H1 (cell line): ENCODE data around the gene SMURF2.

Experiments
- CTCF ChIP-seq, 3 experiments: IDR thresholded peaks; 1 replicate in 2 of 3; 2 replicates in 1 of 3; pipeline versions ENCODE4 v1.5.1 to v1.6.1; 2011; ENCODE audit warnings: low read length in 3 of 3, mild to moderate bottlenecking in 3 of 3, inconsistent platforms in 2 of 3, low read depth in 1 of 3, moderate library complexity in 1 of 3; ENCODE audit not compliant: insufficient read depth in 1 of 3; ENCODE audit errors: control extremely low read depth in 1 of 3
- EP300 ChIP-seq, 2 experiments: IDR thresholded peaks; 1 replicate in 1 of 2; 2 replicates in 1 of 2; pipeline ENCODE4 v1.6.1; 2011 to 2012; ENCODE audit warnings: low read depth in 2 of 2, low read length in 2 of 2, mild to moderate bottlenecking in 2 of 2, borderline replicate concordance in 1 of 2, inconsistent platforms in 1 of 2, moderate library complexity in 1 of 2
- EZH2 ChIP-seq: fragments of 200-600 bp; sonication (generic); IDR thresholded peaks from 2 replicates; pipeline ENCODE4 v1.7.1; 2012; ENCODE audit warnings: low read depth, mild to moderate bottlenecking, moderate library complexity, low read length, inconsistent platforms; ENCODE audit not compliant: severe bottlenecking
- POLR2AphosphoS5 ChIP-seq: IDR thresholded peaks from 2 replicates; pipeline ENCODE4 v1.6.1; 2011; ENCODE audit warnings: low read depth, low read length
- RBBP5 ChIP-seq: IDR thresholded peaks from 2 replicates; pipeline ENCODE4 v1.7.1; 2012; ENCODE audit warnings: low read depth, mild to moderate bottlenecking, inconsistent platforms, low read length, moderate library complexity, borderline replicate concordance
- SIN3A ChIP-seq, 2 experiments: IDR thresholded peaks in 1 of 2; conservative IDR thresholded peaks in 1 of 2; 2 replicates each; pipeline ENCODE4 v1.6.1; 2011 to 2012; ENCODE audit warnings: low read length in 2 of 2, improper control_type of control experiment in 1 of 2, low read depth in 1 of 2, mild to moderate bottlenecking in 1 of 2

- TF ChIP-seq CTCF (IDR thresholded peaks at IDR 0.05; ENCODE audit: control extremely low read depth in 1 of 3, insufficient read depth in 1 of 3, low read depth in 1 of 3, low read length in 3 of 3) (no peak), EZH2 (no peak), EP300 (IDR thresholded peaks at IDR 0.05; ENCODE audit: borderline replicate concordance in 1 of 2, low read depth in 2 of 2, low read length in 2 of 2) (peak in 1 of 2 experiments; percentile 58; a peak in 1 of 3 replicates), RBBP5 (no peak), SIN3A (conservative IDR thresholded peaks at IDR 0.05 in 1 of 2, IDR thresholded peaks at IDR 0.05 in 1 of 2; ENCODE audit: low read depth in 1 of 2, low read length in 2 of 2) (peak in 1 of 2 experiments; percentile 46; a peak in 2 of 4 replicates), POLR2AphosphoS5 (peak; percentile 92)
Measured at GRCh38 chr17:64505340-64506200, 156.5 kb downstream of the SMURF2 start.
